Measurements from ENCODE around the gene RPS15A.

Gene RPS15A

DNA sequence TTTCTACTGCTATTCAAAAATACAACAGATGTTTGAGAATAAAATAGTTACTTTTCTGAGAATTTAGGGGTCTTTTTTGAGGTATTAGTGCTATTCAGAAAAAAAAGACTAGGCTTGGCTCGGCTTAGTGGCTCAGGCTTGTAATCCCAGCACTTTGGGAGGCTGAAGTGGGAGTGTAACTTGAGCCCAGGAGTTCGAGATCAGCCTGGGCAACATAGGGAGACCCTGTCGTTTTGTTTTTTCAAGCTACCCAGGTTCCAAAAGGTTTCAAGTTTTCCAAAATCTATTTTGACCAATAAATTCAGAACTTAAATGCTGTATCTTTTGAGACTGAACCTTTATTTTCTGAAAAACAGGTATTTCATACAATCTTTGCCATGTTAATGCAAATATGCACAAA lies 14.4 kb upstream of the RPS15A start:
- H3K27ac Mint-ChIP-seq = peak overlapping the region; percentile 63 to 80
- H3K4me1 Mint-ChIP-seq (ENCODE audit: low read depth in 2 of 2) = peaks cover 22 to 37% of the 10 kb centered on the region in 2 donors
- peaks cover 43% of the 10 kb centered on the region for H3K36me3 Mint-ChIP-seq (ENCODE audit: insufficient read depth)
- H3K9me3 Mint-ChIP-seq = no peaks in the 10 kb centered on the region
- ATAC-seq (replicated peaks) = no peak
- no peak overlapping the region for H3K4me3 Mint-ChIP-seq
- H3K27me3 Mint-ChIP-seq = no peaks in the 10 kb centered on the region
- DNase-seq = no peak

DNA sequence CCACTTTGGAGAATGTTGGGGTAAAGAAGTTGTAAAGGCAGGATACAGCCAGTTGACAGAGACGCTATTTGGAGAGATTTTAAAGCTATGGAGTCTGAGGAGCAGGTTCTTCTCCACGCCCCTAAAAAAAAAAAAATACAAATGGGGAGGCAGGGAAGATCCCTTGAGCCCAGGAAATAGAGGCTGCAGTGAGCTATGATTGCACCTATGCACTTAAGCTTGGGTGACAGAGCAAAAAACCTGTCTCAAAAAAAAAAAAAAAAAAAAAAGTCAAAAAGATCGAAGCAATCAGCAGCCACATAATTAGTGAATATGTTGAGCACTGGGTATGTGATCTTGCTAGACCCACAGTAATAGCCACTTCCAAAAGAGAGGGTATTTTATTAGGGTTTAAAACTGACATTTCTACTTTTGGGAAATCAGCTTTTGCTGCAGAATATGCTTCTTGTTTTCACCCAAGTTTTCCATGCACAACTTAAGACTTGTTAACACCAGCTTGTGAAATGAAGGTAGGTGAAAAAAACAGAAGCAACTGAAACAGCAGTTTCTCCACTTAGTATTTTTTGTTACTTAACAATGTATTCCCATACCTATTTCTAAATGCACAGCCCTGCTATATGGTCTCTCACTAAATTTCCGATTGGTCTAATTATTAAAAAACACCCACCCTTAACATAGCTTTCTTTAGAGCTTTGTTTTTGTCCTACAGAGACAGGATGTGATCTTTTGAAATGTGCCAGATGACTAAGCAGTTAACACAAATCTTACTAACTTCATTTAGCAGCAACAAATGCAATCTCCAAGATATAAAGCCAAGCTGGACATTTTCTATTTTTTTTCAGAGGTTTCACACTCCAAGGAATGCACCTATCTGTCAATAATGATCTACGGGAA lies 13.7 kb upstream of the RPS15A start:
- Mint-ChIP-seq H3K9me3 (no peaks in the 10 kb centered on the region), H3K36me3 (ENCODE audit: insufficient read depth) (peaks cover 36% of the 10 kb centered on the region), H3K27ac (peak overlapping the region; percentile 63 to 80), H3K4me3 (peak overlapping the region; percentile 94 to 98), H3K27me3 (no peaks in the 10 kb centered on the region), H3K4me1 (ENCODE audit: low read depth in 2 of 2) (peaks cover 23 to 42% of the 10 kb centered on the region in 2 donors)
- no peak for ATAC-seq (replicated peaks)
- no peak for DNase-seq

DNA sequence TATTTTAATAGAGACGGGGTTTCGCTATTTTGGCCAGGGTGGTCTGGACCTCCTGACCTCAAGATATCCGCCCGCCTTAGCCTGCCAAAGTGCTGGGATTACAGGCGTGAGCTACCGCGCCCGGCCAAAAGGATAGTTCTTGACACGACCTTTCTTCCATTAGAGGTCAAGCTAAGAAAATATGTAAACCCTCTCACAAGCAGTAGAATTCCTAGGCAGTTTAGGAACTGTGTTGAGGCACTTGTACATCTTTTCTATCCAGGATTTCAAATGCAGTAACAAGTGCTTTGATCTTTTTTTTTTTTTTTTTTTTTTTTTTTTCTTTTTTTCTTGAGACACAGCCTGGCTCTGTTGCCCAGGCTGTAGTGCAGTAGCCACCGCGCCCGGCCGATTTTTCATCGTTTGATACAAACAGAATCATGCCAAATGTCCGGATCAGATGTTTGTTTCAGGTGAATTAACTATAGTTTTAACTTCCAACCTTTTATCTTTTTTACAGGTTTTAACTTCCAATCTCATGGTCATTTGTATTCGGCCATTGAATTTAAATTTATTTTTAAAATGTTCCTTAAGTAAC lies 12.7 kb upstream of the RPS15A start:
- peaks cover 23 to 42% of the 10 kb centered on the region in 2 donors for H3K4me1 Mint-ChIP-seq (ENCODE audit: low read depth in 2 of 2)
- H3K36me3 Mint-ChIP-seq (ENCODE audit: insufficient read depth) = peaks cover 33% of the 10 kb centered on the region
- ATAC-seq (replicated peaks) (no peak), DNase-seq (no peak)
- H3K27me3 Mint-ChIP-seq = no peaks in the 10 kb centered on the region
- H3K27ac Mint-ChIP-seq = peak overlapping the region; percentile 51 to 96
- H3K9me3 Mint-ChIP-seq = no peaks in the 10 kb centered on the region
- peak overlapping the region; percentile 94 to 98 for H3K4me3 Mint-ChIP-seq

DNA sequence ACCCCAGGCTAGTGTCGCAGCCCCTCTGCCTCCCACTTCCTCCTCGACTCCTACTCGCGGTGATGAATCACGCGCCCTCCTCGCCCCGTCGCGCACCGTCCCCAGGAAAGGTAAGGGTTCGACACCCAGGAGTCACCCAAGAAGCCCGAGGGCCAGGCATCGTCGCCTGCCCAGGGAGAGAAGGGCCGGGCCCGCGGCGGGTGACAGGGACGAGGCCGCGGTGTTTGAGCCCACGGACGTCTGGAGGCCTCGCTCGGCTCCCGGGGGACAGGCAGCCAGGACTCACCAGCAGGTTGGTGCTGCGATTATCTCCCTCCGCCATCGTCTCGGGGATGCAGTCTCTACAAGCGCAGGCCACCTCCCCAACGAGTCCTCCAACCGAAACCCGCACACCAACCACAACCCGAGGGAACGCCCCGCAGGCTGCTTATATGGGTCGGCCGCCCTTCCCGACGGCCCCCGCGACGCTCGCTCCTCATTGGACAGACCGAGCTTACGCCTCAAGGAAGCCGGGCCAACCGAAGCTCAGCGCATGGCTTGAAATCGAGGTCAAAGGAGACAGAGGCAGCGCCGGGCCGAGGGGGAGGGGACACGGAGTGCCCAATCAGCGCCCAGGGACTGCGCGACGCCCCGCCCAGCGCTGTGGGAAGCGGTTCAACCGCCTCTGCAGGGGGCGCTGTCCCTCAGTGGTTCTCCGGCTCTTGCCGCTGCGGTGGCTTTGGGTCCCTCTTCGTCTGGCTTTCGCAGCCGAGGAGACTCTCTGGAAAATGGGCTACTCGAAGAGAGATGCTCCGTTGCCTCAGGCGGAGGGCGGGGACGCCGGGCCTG lies 11.2 kb upstream of the RPS15A start, which contains the start of gene ARL6IP1:
ARL6IP1 (minus strand) TSS at position 405 of the 828 bp plus-strand sequence; CDS start at position 322, 83 bp downstream.
- DNase-seq = peak; percentile 97 to 99 (median 99)
- peak; percentile 88 for ATAC-seq (replicated peaks)
- Mint-ChIP-seq H3K27me3 (no peaks in the 10 kb centered on the region), H3K4me3 (peak within 1 kb of the TSS; percentile 94 to 98), H3K4me1 (ENCODE audit: low read depth in 2 of 2) (peaks cover 23 to 42% of the 10 kb centered on the region in 2 donors), H3K36me3 (ENCODE audit: insufficient read depth) (peaks cover 36% of the 10 kb centered on the region), H3K27ac (peak within 1 kb of the TSS; percentile 96 to 97), H3K9me3 (no peaks in the 10 kb centered on the region)

DNA sequence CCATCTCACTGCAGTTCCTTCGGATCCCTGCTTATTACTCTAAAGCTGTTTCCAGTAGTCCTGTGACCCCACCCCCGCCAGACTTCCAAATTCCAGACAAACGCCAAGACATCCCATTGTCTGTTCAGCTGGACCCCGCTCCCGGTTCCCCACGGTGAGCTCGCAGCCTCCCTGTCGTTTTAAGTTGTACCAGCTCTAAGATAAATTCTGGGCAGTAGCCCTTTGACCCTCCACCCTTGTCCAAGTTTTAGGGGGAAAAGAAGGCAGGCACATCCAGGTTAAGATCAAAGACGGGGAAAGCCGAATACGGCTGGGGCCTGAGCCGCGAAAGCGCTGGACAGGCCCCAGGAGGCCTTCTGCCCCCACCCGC lies 10.6 kb upstream of the RPS15A start:
- H3K27me3 Mint-ChIP-seq = no peaks in the 10 kb centered on the region
- peaks cover 23 to 42% of the 10 kb centered on the region in 2 donors for H3K4me1 Mint-ChIP-seq (ENCODE audit: low read depth in 2 of 2)
- DNase-seq = no peak
- H3K36me3 Mint-ChIP-seq (ENCODE audit: insufficient read depth) = peaks cover 42% of the 10 kb centered on the region
- H3K27ac Mint-ChIP-seq = peak overlapping the region; percentile 96 to 97
- peak overlapping the region; percentile 94 to 98 for H3K4me3 Mint-ChIP-seq
- no peaks in the 10 kb centered on the region for H3K9me3 Mint-ChIP-seq
- ATAC-seq (replicated peaks) = no peak

DNA sequence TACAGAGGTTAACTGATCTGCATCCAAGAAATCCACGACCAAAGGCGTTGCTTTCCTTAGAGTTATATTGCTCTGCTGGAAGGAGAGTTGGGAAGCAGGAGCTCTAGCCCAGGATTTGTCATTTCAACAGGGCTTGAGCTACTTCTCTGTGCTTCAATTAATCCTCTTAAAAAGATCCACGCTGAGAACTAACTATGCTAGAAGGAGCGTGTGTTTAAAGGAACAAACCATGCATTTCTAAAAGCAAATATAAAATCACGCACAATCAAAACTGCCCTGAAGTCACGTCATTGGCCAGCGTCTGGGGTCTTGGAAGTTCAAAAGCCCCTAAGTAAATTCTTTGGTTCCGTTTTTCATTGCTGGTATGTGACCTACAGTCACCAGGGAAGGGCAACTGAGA lies 10.2 kb upstream of the RPS15A start:
- Mint-ChIP-seq H3K4me3 (peak overlapping the region; percentile 94 to 98), H3K4me1 (ENCODE audit: low read depth in 2 of 2) (peaks cover 23 to 42% of the 10 kb centered on the region in 2 donors), H3K9me3 (no peaks in the 10 kb centered on the region), H3K36me3 (ENCODE audit: insufficient read depth) (peaks cover 47% of the 10 kb centered on the region), H3K27ac (peak overlapping the region; percentile 96 to 97), H3K27me3 (no peaks in the 10 kb centered on the region)
- DNase-seq (no peak), ATAC-seq (replicated peaks) (no peak)

DNA sequence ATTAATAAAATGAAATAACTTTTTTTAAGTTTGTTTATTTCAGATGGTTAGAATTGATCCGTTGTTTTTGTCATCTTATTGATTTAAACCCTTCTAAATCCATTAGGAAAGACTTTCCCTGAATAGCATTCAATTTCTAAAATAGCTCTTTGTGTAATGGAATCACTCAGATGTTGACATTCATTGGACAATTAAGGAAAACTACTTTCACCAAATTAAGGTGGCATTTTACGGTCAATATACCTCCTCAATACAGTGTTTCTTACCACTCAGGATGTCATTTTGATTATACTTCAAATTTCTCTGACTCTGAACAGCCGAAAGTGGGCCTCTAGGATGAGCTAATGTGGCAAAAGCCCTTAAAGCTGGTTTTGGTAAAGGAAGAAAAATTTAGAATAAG lies 9.4 kb upstream of the RPS15A start:
- Mint-ChIP-seq H3K4me1 (ENCODE audit: low read depth in 2 of 2) (peaks cover 23 to 40% of the 10 kb centered on the region in 2 donors), H3K27me3 (no peaks in the 10 kb centered on the region), H3K9me3 (no peaks in the 10 kb centered on the region), H3K27ac (peak overlapping the region; percentile 96 to 97), H3K36me3 (ENCODE audit: insufficient read depth) (peaks cover 52% of the 10 kb centered on the region), H3K4me3 (peak overlapping the region; percentile 94 to 98)
- ATAC-seq (replicated peaks) = no peak
- no peak for DNase-seq

DNA sequence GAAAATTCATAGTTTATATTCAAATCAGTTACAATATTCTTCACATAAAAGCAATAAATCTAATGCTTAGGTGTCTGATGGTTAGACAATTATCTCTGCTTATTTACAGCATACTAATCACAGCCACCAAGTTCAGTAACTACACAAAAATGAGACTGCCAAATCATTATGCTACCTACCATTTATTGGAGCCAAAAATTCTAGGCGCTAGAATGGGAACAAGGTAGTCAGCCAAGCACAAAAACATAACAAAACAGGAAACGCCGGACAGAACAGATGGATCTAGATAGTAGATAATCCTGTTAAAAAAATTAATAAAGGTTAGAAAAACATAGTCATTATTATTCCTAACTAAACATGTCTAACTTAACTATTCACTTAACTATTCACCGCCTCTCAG lies 7.6 kb upstream of the RPS15A start:
- H3K27me3 Mint-ChIP-seq = no peaks in the 10 kb centered on the region
- ATAC-seq (replicated peaks) = no peak
- DNase-seq = no peak
- H3K36me3 Mint-ChIP-seq (ENCODE audit: insufficient read depth) = peaks cover 70% of the 10 kb centered on the region
- H3K9me3 Mint-ChIP-seq = no peaks in the 10 kb centered on the region
- H3K4me3 Mint-ChIP-seq = no peak overlapping the region
- H3K27ac Mint-ChIP-seq = no peak overlapping the region
- peaks cover 22 to 27% of the 10 kb centered on the region in 2 donors for H3K4me1 Mint-ChIP-seq (ENCODE audit: low read depth in 2 of 2)

DNA sequence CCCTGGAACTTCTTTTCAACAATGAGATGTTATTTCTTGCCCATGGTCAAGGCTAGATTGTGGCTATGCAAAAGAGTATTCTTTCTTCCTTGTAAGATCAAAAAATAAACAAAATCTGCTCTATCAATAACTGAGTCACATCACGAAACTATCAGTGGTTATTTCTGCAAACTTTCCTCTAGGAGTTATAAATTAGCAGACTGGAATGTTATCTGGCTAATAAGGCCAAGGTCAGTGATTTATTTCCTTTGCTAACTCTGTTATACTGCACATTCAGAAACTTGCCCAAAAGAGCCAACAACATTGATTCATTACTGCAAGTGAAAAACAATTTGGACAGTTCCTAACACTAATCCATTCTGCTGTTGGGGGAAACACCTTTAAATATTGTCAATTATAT lies 6.2 kb upstream of the RPS15A start:
- Mint-ChIP-seq H3K27me3 (no peaks in the 10 kb centered on the region), H3K36me3 (ENCODE audit: insufficient read depth) (peaks cover 72% of the 10 kb centered on the region), H3K4me1 (ENCODE audit: low read depth in 2 of 2) (peaks cover 17 to 22% of the 10 kb centered on the region in 2 donors), H3K27ac (no peak overlapping the region), H3K4me3 (no peak overlapping the region), H3K9me3 (no peaks in the 10 kb centered on the region)
- no peak for DNase-seq
- ATAC-seq (replicated peaks) = no peak

DNA sequence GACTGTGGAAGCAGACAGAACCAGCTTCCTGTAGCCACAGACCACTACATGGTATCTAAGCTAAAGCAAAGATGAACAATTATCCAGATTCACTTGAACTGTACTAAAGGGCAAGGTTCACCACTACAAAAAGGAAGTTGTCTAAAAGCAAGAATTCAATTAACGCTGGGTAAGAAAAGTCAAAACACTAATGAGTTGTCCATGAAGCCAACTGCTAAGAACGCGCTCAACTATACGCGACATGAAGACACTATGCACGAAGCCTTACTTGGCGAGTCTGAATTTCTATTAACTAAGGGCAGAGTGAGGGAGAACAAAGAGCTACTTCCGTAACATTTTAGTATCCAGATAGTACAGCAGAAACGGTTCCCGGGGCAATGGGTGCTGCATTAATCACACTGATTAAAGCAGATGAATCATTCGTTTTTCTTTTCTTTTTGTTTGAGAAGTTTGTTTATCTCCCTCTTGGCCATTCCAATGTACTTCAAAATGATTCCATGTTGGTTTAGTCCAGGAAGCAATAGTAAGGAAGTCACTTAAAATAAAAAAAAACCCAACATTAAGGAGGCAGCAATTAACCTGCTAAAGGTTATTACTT lies 2.8 kb upstream of the RPS15A start:
- Mint-ChIP-seq H3K9me3 (no peaks in the 10 kb centered on the region), H3K27me3 (no peaks in the 10 kb centered on the region), H3K36me3 (ENCODE audit: insufficient read depth) (peaks cover 91% of the 10 kb centered on the region), H3K4me3 (no peak overlapping the region), H3K4me1 (ENCODE audit: low read depth in 2 of 2) (peaks cover 23 to 24% of the 10 kb centered on the region in 2 donors), H3K27ac (no peak overlapping the region)
- DNase-seq (no peak), ATAC-seq (replicated peaks) (no peak)

DNA sequence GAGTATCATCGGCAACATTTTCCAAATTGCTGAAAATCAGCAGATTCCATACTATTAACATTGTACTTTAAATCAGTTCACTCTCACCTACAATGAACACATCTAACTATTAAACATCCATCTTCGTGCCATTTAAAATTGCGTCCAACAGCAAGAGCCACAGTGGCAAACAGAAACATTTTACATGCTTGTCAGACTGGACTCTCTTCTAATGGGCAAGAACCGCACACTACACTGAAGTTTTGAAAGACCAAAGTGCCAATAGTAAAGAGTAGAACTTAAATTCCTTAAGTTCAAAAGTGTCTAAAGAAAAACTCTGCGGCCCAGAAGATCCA lies 652 bp downstream of the RPS15A start:
- Mint-ChIP-seq H3K4me3 (peak overlapping the region; percentile 94 to 95), H3K27me3 (no peaks in the 10 kb centered on the region), H3K9me3 (no peaks in the 10 kb centered on the region), H3K27ac (peak overlapping the region; percentile 91 to 97), H3K4me1 (ENCODE audit: low read depth in 2 of 2) (peaks cover 54% of the 10 kb centered on the region in 2 donors), H3K36me3 (ENCODE audit: insufficient read depth) (peaks cover 96% of the 10 kb centered on the region)
- no peak for ATAC-seq (replicated peaks)
- DNase-seq = no peak

DNA sequence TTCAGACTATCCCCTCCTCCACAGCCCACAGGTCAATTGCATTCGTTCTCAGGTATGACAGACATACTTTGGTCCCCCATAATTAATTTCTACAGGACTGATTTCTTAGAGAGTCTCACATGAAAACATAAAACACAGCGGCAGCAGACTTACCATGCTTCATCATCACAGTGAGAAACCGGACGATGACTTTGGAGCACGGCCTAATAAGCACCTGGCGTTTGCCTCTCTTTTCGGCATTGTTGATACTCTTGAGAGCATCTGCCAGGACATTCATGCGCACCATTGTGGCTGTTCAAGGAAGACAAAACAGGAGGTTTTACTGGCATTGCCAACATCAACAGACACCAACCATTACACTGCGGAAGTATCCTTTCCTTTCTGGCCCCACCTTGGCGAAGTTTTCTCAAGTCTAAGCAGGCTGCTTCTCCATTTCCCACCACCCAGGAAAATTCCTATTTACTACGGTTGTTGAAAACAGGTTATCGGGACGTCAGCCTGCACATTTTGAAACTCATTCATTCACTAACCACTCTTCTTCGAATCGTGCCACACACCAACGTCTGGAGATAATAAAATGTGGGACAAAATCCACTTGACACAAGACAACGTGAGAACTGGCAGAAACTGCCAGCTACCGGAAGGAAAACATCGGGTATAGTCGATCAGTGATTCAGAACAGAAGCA lies 1.2 kb downstream of the RPS15A start:
- Mint-ChIP-seq H3K36me3 (ENCODE audit: insufficient read depth) (peaks cover 95% of the 10 kb centered on the region), H3K4me1 (ENCODE audit: low read depth in 2 of 2) (peaks cover 54 to 56% of the 10 kb centered on the region in 2 donors)
- no peak for DNase-seq

More for the DNA sequence above, 1.2 kb downstream of the RPS15A start:
- peak overlapping the region; percentile 94 to 95 for H3K4me3 Mint-ChIP-seq
- H3K27me3 Mint-ChIP-seq = no peaks in the 10 kb centered on the region
- H3K27ac Mint-ChIP-seq = peak overlapping the region; percentile 91 to 97
- no peak for ATAC-seq (replicated peaks)
- H3K9me3 Mint-ChIP-seq = no peaks in the 10 kb centered on the region

Measured in effector memory CD8-positive, alpha-beta T cell (primary cell).